H1 (cell line): Measurements from ENCODE around the gene CLMP. TPM values are rescaled to one million over a fixed set of nuclear protein-coding genes. Genes with fewer than 3 reads are reported as not detected.

ENCODE experiments used
- CBX8 ChIP-seq: fragments of 300-800, 300-1000 bp; sonication (generic); IDR thresholded peaks from 2 replicates; pipeline ENCODE4 v1.7.1; 2016; ENCODE audit warnings: low read depth, low read length, borderline replicate concordance
- E2F6 ChIP-seq: IDR thresholded peaks from 2 replicates; pipeline ENCODE4 v1.6.1; 2012; ENCODE audit warnings: inconsistent platforms
- HDAC2 ChIP-seq, 2 experiments: fragments of 300-600 bp in 1 of 2; sonication (generic) in 1 of 2; IDR thresholded peaks; 2 replicates each; pipeline ENCODE4 v1.6.1; 2011 to 2012; ENCODE audit warnings: low read depth in 2 of 2, low read length in 2 of 2, mild to moderate bottlenecking in 2 of 2, moderate library complexity in 2 of 2, borderline replicate concordance in 1 of 2, inconsistent platforms in 1 of 2
- KDM4A ChIP-seq: IDR thresholded peaks from one replicate; pipeline ENCODE4 v1.7.1; 2012; ENCODE audit warnings: low read depth, mild to moderate bottlenecking, moderate library complexity, low read length, inconsistent platforms; ENCODE audit not compliant: severe bottlenecking
- SP4 ChIP-seq: IDR thresholded peaks from 2 replicates; pipeline ENCODE4 v1.6.1; 2012; ENCODE audit warnings: low read length, inconsistent platforms
- polyA plus RNA-seq, 7 experiments: library from polyadenylated mRNA; depleted of rRNA in 3 of 7; stranded (reverse) in 5 of 7; unstranded in 2 of 7; fragments of >200 nt in 5 of 7; fragments of 200-250 nt in 2 of 7; gene quantifications; 1 replicate in 5 of 7; 2 replicates in 1 of 7; 4 replicates in 1 of 7; pipeline versions ENCODE4 v1.2.1 to v1.2.3, GENCODE V29; 2011 to 2013; ENCODE audit warnings: missing spikeins in 2 of 7, mixed read lengths in 2 of 7
- total RNA-seq: library from RNA; stranded (reverse); fragmentation: NEBNext Ultra II Directional; extraction: Animal tissue kit (Norgen Biotek cat#: 25700); gene quantifications from 2 replicates; pipeline ENCODE4 v1.2.1, GENCODE V29; 2021

Gene CLMP
- total and polyA plus RNA-seq, 2 of the 8 experiments (the other 6 are each of a cell fraction or from before 2014, with no cell fraction given): 9.9 to 24.1 TPM

- TF ChIP-seq HDAC2 (IDR thresholded peaks at IDR 0.05; ENCODE audit: borderline replicate concordance in 1 of 2, low read depth in 2 of 2, low read length in 2 of 2) (no peak), E2F6 (no peak), KDM4A (no peak), CBX8 (no peak), SP4 (no peak)
Measured at GRCh38 chr11:123169821-123170220, 25.2 kb downstream of the CLMP start (continued).
